ENCODE measurements around the gene BCL11A. TPM values are rescaled to one million over a fixed set of nuclear protein-coding genes. Genes with fewer than 3 reads are reported as not detected.

Gene BCL11A
- total and polyA plus RNA-seq, 4 donors, result 0.08 to 8.5 (median 0.47) TPM

DNA sequence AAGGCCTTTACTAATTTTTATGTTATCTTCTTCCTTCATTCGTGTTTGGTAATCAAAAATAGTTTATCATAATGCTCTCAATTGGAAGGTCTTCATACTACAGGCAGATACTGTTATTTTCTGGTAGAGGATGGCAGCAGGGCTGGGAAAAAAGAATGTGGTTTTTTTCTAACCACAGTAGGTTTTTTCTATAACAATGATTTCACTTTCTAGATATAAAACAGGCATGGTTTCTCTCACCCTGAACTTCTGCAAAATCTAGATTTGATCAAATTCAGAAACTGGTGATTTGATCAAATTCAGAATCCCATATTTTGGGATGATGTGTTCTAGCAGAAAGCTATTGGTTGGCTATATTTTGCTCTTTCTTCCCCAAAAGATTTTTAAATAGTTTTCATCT is 27.6 kb downstream of the BCL11A start:
- peaks cover 0 to 18% (median 9%) of the 10 kb centered on the region in 4 donors for H3K4me1 ChIP-seq (ENCODE audit: control insufficient read depth in 4 of 4, insufficient read depth in 4 of 4, low read length in 3 of 4)
- no peaks in the 10 kb centered on the region for H3K9me3 ChIP-seq (ENCODE audit: control insufficient read depth in 4 of 4, low read length in 3 of 4)
- no peak overlapping the region for H3K4me3 ChIP-seq (ENCODE audit: low read depth in 1 of 3, low read length in 3 of 3)
- TF ChIP-seq, protein P1, sequence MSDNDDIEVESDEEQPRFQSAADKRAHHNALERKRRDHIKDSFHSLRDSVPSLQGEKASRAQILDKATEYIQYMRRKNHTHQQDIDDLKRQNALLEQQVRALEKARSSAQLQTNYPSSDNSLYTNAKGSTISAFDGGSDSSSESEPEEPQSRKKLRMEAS (IDR thresholded peaks at IDR 0.05), result no peak
- TF ChIP-seq HNF4G (IDR thresholded peaks at IDR 0.05) (no peak), NR2F2 (IDR thresholded peaks at IDR 0.05) (no peak), CTCF (IDR thresholded peaks at IDR 0.05; ENCODE audit: low read depth, low read length, missing input control) (no peak), SP1 (IDR thresholded peaks at IDR 0.05) (no peak), RAD21 (IDR thresholded peaks at IDR 0.05) (no peak), REST (IDR thresholded peaks at IDR 0.05) (no peak), YY1 (IDR thresholded peaks at IDR 0.05) (no peak), ATF3 (IDR thresholded peaks at IDR 0.05) (no peak), HNF4A (conservative IDR thresholded peaks at IDR 0.05) (no peak), GABPA (IDR thresholded peaks at IDR 0.05 in 1 of 2, conservative IDR thresholded peaks at IDR 0.05 in 1 of 2) (no peak), TAF1 (conservative IDR thresholded peaks at IDR 0.05) (no peak), FOXA2 (IDR thresholded peaks at IDR 0.05) (no peak), EGR1 (IDR thresholded peaks at IDR 0.05; ENCODE audit: low read depth in 2 of 2) (no peak), JUND (IDR thresholded peaks at IDR 0.05) (no peak), RXRA (IDR thresholded peaks at IDR 0.05) (no peak), FOXA1 (IDR thresholded peaks at IDR 0.05) (no peak)
- TF ChIP-seq, protein P2, sequence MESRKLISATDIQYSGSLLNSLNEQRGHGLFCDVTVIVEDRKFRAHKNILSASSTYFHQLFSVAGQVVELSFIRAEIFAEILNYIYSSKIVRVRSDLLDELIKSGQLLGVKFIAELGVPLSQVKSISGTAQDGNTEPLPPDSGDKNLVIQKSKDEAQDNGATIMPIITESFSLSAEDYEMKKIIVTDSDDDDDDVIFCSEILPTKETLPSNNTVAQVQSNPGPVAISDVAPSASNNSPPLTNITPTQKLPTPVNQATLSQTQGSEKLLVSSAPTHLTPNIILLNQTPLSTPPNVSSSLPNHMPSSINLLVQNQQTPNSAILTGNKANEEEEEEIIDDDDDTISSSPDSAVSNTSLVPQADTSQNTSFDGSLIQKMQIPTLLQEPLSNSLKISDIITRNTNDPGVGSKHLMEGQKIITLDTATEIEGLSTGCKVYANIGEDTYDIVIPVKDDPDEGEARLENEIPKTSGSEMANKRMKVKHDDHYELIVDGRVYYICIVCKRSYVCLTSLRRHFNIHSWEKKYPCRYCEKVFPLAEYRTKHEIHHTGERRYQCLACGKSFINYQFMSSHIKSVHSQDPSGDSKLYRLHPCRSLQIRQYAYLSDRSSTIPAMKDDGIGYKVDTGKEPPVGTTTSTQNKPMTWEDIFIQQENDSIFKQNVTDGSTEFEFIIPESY (IDR thresholded peaks at IDR 0.05), result no peak
- peaks cover 0 to 2% (median 0%) of the 10 kb centered on the region in 4 donors for H3K27me3 ChIP-seq (ENCODE audit: control insufficient read depth in 4 of 4, insufficient read depth in 4 of 4, low read length in 3 of 4)
- no peaks in the 10 kb centered on the region for H3K36me3 ChIP-seq (ENCODE audit: control insufficient read depth in 4 of 4, insufficient read depth in 3 of 4, low read depth in 1 of 4, low read length in 3 of 4)
- no peak for DNase-seq (ENCODE audit: low spot score)
- H3K27ac ChIP-seq (ENCODE audit: low read depth in 1 of 2, low read length in 2 of 2), result no peak overlapping the region
- no peak overlapping the region for H3K9ac ChIP-seq (ENCODE audit: low read depth in 1 of 2, low read length in 2 of 2)
- WGBS, result 59% methylated on average over 1 of the region's 1 CpG

Data from liver (tissue), 9 donors.